GM21619 (cell line): ENCODE measurements around the gene CDH13.

Source experiments
- ATAC-seq: cut with Tn5 transposase; IDR thresholded peaks from one replicate; pipeline ENCODE4 v1.9.1; 2021; ENCODE audit not compliant: unreplicated experiment

CDH13 gene

DNA sequence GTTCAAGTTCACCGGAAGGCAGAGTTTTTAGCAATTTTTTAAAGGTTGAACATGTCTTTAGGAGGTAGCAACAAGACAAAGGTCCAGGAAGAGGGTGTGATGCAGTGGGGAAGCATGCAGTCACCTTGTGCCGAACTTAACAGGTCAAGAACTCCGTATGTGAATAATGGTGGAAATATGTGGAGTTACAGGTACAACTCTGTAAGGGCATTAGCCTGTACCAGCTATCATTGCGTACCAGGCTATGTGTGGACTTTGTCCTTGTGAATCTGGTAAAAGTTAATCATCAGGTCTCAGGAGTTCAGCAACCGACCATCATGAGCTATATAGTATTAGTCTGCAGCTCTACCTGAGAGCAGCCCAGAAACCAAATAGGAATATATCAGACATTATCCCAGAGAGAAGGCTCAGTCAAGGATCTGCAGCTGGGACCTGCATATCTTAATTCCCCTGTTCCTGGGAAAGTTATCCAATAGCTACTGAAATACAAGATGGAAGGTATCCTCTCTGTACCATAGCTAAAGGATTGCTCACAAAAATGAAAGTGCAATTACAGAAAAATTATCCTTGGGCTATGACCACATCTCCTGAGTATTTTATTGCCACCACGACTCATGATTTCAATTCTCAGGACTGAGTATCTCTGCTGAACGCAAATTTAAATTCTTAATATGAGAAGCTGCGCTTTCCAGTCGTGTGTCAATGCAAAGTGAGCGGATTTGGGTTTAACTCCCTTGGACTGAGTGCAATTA is 469.3 kb downstream of the CDH13 start:
- ATAC-seq = no peak

DNA sequence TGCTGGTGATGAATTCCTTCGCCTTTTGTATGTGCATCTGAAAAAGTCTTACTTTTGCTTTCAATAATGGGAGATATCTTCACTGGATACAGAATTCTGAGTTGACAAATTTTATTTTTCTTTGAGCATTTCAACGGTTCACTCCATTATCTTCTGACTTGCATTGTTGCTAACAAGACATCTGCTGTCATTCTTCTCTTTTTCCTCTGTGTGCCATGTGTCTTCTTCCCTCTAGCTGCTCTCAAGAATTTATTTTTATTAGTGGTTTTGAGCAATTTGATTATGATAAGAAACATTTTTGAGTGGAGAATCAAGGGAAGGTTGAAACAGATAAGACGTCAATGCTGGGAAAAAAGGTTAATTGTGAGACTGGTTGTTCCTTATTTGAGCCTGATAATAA is 471.8 kb downstream of the CDH13 start:
- no peak for ATAC-seq

DNA sequence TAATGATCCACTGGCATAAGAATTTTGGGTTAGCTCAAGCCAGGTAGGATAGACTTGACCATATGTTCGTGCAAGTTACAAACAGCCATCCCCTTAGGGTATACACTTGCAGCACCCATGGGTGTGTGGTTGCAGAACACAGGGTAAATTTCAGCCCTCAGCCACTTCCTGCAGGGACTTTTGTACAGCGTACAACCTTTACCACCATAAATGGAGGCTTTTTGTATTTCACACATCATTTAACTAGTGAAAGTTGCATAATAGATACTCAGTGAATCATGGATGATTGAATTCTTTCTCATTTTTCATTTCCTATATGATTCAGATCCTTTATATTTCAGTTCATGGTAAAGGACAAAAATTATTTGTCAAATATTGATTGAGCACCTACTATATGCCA is 473.9 kb downstream of the CDH13 start:
- no peak for ATAC-seq

DNA sequence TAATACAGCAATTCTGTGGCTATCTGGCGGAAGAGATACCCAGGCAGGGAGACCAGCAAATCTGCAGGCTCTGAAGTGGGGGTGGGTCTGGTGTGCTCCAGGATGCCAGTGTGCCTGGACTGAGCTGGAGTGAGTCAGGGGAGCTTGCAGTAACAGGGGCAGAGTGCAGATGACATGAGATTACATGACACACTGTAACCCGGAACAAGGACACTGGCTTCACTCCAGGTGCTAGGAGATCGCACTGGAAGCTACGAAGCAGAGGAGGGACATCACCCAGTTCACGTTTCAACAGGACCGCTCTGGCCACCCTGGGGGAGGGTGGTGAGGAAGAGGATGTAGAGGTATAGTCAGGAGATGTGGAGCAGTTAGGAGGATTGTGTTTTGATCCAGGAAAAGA is 475.6 kb downstream of the CDH13 start:
- ATAC-seq = no peak

DNA sequence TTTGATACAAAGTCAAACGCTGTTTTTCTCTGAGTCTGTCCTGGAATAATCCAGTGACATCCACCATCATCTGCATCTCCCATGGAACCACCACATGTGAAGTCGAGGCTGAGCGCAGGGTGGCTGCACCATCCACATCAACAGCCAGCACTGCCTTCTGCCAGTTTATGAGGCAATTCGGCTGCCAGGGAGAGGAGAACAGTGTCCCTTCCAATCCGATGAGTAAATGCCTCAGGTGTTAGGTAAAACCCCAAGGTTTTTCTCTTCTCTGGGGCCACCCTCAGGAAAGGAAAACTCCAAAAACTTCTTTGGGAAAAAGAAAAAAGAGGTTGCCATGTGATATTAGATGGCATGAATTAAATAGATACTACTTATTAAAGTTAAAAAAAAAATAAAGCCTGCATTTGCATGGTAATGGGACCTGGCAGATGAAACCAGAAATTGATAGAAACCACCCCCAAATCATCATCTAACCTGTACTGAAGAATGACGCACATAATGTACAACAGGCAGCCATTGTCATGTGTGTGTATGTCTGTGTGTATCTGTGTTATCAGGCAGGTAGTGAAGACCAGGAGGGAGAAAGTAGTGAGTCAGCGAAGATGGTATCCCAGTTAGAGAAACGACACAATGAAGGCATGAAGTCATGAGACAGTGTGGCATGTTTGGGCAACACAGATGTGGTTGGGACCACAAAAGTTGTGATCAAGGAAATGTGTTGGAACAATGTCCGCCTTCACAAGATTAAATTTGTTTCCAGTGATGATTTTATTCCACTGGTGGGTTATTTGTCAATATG is 478.7 kb downstream of the CDH13 start:
- ATAC-seq = no peak

DNA sequence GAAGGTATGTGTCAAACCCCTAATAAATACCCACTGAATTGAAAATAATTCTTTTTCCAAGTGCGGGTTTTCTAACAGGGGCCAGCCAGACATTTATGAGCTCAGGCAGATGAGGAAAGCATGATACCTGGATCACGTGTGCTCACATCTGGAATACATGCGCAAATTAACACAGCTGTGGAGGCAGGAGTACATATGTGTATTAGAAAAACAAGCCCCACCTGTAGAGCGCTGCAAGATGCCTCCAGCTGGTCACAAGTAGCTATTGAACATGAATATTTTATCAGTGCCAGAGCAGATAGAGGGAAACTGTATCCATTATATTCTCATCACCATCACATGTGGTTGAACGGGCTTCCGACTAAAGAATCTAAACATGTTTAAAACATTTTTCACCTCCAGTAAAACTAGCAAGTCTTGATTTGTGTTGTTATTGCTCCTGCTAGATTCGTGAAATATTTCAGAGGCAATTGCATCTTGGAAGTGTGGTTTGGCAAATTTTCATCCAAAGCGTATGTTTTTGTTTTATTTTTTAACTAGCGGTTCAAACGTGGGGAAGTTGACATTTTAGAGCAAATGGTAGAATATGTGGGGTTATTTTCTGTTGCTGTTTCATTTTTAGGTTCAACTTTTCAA is 482.8 kb downstream of the CDH13 start:
- no peak for ATAC-seq

DNA sequence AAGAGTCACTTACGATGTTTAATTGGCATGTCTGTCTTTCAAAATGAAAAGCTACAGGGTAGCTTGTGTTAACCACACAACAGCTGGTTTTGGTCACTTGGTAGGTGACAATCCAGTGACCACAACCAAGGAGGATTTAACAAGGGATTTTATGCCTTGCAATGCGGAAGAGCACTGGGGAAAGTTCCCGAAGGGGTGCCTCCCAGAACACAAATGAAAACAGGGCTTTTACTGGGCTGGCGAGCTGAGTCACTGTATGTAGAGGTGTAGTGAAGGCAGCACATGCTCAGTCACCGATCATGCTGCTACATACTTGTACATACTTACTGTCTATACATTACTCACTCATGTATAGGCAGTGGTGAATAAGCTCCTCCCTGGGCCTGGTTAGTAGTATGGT is 483.5 kb downstream of the CDH13 start:
- no peak for ATAC-seq

DNA sequence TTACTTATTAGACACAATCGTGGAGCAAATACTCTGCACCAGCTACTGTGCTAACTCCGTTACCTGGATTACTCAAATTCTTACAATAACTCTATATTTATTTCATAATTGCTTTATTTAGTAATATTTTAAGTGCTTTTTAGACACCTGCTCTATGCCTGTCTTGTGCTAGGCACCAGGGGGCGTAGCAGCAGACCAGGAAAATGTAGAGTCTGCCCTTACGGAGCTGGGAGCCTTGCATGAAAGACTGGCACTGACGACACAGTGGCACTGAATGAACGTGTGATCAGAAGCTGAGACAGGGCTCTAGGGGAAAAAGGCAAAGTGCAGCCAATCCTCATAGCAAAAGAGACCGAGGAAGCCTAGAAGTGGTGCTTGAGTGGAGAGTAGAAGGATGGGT is 486.5 kb downstream of the CDH13 start:
- ATAC-seq = no peak

DNA sequence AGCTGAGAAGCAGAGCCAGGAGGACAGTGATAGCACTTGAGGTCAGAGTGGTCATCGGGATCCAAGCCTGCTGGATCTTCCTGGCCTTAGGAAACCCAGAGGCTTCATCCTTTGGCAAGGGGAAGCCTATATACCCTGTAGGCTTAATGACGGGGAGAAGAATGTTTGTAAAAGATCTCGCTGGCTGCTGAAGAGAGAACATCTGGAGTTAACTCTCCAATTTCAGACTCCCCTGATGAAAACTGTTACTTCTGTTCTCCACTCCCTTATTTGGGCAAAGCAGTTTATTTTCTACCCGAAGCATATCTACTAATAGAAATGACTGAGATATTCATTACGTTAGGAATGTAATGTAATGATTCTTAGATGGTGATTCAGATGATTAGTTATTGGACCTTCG is 487.0 kb downstream of the CDH13 start:
- ATAC-seq = no peak

DNA sequence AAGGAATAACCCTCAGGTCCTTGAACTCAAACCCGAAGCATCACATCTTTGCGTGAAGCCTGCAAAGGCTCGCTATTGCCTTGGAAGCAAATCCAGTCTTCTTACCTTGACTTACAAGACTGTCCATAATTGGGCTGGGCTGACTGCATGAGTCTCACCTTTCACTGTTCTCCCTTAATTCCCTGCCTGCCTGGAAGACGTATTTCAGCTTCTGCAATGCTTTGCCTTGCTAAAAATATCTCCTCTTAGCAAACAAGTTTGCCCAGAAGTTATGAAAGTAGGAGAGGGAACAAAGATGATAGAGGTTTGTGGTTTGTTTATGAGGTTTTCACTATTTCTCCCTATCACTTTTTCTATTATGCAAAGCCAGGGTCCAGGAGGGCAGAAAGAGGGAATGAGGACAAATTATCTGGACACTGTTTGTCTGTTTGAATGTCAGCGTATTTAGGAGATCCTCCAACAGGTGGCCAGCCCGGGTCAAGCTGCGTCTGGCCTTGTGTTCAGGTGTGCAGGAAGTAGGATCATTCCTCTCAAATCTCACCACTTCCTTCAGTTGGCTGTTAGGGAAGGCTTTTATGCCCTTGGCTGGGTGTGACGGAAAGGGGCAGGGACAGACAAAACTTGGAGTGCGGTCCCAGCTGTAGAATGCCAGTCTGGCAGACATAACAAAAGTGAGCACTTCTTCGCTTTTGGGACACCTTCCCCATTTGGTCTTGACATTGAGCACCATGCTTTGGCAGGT is 488.9 kb downstream of the CDH13 start:
- no peak for ATAC-seq

DNA sequence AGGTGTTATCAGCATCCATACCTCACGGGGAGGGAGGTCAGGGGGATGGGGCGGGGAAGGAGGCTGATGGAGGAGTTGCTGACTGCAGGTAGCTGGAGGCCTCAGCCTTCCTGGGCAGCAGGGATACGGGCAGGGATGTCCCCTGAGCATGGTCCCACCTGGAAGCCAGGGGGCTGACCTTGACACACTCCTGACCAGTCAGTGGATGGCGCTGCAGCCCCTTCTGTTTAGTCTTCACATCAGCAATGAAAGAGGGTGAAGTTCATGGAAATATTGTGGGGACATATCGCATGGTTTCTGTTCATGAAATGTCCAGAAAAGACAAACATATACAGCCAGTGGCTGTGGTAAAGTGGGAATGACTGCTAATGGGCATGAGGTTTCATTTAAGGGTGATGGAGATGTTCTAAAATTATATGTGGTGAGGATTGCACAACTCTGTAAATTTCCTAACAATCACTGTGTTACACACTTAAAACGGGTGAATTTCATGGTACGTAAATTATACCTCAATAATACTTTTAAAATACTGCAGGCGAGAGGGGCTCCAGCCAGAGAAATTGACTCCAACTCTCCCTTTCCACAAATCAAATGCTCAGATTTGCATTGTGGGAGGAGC is 489.6 kb downstream of the CDH13 start:
- no peak for ATAC-seq

DNA sequence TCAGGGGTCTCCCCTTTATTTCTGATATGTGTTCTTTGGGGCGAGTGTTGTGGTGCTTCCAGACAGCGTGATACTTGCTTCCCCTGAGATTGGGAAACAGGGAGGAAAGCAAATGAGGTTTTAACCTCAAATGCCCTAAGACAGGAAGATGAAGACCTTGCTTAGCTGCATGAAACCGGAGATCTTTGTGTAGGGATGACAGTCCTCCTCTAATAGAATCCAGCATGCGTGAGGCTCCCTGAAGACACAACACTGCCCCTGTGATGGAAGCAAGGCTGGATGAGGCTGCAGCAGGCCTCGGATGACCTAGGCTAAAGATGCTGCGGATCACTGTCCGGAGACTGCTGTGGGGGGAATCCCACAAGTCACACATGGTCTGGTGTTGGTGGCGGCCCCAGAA is 491.0 kb downstream of the CDH13 start:
- no peak for ATAC-seq

DNA sequence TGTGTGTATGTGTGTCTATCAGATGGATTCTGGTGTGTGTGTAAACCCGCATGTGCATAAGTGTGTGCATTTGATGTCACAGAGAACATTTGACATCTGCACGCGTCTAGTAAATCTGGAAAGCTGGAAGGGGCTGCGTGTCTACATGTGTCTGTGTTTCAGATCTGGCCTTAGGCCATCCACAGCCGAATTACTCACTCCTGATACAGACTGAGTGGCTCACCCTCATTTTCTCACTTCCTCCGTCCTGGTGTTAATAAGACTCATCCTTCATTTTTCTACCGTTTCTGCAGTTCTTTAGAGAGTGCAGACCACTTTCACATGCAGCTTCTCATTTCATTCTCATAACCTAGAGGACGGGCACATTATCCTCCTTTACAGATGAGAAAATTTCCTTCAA is 491.6 kb downstream of the CDH13 start:
- ATAC-seq = no peak

DNA sequence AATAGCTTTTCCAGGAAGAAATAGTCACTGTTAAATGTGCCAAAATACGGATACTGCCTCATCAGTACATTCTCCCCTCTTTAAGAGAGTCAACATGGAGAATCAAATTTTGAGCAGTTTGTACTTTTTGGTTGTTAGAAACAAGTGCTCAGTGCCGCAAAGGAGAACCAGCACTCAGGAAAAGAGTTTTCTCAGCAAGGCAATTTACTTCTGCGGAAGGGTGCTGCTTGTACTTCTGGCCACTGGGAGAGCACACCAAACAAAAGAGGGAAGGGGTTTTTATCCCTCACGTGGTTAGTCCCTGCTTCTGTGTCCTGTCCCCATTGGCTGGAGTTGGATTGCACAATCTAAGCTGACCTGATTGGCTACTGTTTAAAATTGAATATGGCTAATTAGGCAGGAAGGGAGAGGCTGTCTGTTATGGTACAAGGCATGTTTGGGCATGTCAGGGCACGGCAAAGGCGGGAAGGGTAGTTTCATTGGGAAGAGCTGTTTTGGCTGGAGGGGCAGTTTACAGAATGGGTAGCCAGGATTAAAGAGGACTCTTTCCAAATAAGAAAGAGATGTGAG is 499.3 kb downstream of the CDH13 start:
- ATAC-seq = no peak

DNA sequence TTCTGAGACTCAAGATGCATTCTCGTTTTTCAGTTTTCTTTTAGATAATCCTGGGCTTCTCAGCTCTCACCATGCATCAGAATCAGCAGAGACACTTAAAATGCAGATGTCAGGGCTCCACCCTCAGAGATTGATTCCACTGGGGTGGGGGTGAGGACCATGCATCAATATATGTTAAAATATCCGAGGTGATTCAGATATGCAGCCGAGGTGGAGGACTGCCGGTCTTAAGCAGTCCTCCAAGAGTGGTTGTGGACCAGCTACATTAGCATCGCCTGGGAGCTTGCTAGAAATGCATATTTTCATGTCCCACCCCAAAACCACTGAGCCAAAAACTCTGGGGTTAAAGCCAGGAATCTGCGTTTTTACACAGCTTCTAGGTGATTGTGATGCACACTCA is 501.3 kb downstream of the CDH13 start:
- ATAC-seq = no peak

DNA sequence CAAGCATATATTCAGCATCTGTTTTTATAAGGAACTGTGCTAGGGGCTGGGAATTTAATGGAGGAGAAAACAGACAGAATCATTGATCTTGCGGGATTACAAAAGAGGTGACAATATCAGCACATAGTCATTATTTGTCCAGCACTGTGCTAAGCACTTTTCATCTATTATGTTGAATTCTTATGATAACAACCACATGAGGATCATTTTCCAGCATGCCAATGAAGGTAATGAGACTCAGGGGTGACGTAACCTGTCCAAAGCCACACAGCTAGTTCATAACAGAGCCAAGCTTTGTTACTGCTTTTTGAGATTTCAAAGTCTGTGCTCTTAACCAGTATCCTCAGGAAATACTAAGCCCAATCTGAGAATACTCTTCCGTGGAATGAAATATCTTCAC is 503.3 kb downstream of the CDH13 start:
- no peak for ATAC-seq

DNA sequence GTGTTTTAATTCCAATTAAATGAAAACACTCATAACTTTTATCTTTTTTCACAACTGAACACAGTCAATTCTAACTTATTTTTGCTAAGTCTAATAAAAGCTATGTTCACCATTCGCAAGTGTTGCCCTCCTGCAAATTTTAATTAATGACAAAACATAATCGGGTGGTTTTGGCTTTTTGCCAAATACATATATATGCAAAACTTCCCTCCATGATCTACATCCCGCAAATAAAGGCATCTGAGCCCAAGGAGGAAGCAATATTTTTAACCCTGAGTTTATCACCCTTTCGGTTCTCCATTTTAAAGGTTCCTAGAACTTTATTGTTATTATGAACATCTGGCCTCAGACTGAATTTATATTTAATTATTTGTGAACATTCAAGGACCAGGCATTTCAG is 507.9 kb downstream of the CDH13 start:
- no peak for ATAC-seq

DNA sequence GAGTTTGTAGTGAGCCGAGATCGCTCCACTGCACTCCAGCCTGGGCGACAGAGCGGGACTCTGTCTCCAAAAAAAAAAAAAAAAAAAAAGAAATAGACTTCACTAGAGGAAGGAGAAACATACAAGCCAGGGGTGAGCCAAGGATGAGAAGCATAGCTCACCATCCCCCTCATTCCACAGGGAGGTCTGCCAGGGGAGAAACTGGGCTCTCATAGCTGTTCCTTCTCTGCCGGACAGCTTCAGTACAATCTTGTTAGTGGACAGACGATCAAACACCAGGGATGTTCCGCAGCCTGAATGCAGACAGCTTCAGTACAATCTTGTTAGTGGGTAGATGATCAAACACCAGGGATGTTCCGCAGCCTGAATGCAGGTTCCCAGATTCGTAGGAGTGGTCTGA is 509.6 kb downstream of the CDH13 start:
- ATAC-seq = no peak

DNA sequence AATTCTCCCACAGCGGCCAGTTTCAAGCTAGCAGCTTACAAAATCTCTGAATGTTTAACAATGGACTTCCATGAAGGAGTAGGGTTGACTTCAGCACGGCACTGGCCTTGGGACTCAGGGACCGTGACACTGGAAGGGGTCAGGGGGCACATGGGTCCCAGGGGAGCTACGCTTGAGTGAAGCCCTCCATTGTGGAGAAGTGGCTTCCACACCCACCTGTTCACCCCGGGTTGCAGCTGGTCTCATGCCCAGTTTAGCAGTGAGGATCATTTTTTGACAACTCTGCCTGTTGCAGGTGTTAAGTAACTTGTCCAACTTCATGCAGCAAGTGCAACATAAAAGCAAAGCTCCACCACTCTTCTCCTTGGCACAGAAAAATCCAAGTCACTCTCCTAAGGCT is 510.2 kb downstream of the CDH13 start:
- ATAC-seq = no peak

DNA sequence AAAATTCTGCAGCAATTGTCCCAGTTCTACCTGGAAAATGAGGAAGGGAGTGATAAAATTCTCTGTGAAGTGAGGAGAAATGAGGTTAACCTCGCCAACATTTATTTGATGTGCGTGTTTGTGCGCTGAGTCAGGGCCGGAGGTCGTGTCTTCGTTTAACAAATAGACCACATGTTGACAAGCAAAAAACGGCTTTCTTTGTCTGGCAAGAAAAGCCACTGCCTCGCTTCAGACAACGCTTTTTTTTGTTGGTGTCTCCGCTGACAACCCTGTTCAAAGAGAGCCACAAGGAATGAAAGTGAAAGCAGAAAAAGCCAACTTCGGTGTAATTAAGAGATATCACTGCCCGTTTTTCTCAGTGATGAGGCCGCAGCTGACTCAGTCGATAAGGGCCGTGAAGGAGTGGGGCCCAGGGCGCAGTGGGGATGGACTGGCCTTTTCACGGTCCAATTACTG is 510.6 kb downstream of the CDH13 start:
- no peak for ATAC-seq

DNA sequence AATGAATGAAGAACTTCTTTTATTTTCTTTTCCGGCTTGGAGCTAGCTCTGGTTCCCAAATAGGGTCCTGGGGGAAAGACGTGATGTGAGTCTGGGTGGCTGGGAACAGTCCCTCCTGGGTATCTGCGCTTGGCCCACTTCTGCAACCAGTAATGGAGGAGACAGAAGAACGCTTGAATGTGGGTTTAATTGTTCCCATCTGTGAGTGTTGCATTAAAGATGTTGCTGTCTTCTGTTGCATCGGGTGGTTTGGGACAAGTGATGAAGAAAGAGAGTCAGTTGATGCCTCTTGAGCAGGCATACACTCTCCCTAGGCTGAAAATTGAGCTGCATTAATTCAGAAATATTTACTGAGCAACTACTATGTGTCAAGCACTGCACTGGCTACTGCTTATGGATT is 511.1 kb downstream of the CDH13 start:
- no peak for ATAC-seq
